ENCODE results near the gene CTRL. TPM values are rescaled to one million over a fixed set of nuclear protein-coding genes. Genes with fewer than 3 reads are reported as not detected.

The CTRL gene
- total RNA-seq, 2 donors from 2014 or later = 0.89 to 1.9 TPM

DNA sequence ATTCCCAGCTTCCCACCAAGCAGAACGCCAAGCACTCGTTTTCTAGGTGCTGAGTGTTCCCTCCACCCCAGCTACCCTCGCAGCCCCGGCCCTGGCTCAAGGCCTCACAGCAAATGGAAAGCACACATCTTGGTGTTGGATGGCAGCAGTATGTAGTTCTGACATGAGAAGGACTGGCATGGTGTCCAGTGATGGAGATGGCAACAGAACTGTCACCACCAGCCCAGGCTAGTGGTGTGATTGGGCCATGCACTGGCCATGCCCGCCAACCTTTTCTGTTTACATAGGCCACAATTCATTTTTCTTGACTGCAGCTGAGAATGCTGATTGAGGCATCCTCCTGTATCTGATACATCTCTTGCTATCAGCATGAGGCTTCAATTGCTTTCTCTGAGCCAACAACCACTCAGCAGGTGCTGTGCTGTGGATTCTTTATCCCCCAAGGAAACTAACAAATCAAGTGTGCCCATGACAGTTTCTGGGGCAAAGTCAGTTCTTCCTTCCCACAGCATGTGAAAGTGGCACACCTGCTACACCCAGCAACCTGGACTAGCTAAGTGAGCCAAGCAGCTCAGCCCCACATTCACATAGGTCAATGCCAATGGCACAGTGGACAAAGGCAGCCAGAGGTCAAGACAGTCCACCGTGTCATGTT lies 32.9 kb upstream of the CTRL start:
- ATAC-seq (no peak), DNase-seq (no peak)
- intact Hi-C loops (cut with DNase I, micrococcal nuclease) = no loop called here

GRCh38 chr16:67963662-67964321 lies 32.1 kb upstream of the CTRL start:
- DNase-seq = no peak
- no peak for ATAC-seq
- intact Hi-C loops (cut with DNase I, micrococcal nuclease) = no loop called here

DNA sequence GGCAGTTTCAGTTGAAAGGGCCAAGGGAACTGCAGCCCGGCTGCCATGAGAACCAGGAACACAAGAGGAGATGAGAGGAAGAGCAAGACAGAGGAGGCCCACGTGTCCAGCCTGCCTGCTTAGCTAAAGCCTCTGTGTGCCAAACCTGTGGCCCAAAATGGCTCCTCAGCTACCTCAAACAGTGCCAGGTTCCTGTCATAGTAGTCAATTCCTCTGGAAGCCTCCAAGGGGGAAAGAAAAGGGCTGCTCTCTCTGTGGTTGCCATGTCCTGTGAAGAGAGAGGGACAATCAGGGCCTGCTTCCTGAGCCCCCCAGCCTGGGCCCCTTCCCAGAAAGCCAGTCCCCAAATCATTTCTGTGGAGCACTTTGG lies 31.6 kb upstream of the CTRL start:
- ATAC-seq (no peak), DNase-seq (no peak)
- intact Hi-C loops (cut with DNase I, micrococcal nuclease) = no loop called here

GRCh38 chr16:67962135-67962534 lies 30.5 kb upstream of the CTRL start:
- no peak for ATAC-seq
- intact Hi-C loops (cut with DNase I, micrococcal nuclease) = no loop called here
- no peak for DNase-seq

DNA sequence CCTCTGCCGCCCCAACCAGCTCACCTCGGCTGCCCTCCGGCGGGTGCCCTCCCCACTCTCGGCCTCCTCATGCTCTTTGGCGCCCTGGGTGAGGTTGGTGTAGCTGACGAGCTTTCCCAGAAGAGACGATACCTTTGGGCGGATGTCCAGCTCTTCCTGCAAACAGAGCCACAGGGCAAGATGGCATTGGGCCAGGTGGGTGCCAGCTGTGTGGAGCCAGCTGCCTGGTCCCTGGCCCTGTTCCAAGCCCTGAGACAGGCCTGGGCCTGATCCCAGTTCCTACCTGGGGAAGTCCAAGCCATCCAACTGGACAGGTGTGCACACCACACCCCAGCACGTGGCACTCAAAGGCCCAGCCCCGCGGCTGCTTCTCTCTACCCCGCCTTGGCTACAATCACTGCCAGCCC lies 29.9 kb upstream of the CTRL start:
- peak; percentile 89 to 92 for DNase-seq
- peak; percentile 91 for ATAC-seq
- intact Hi-C loops (cut with DNase I, micrococcal nuclease) = no loop called here

DNA sequence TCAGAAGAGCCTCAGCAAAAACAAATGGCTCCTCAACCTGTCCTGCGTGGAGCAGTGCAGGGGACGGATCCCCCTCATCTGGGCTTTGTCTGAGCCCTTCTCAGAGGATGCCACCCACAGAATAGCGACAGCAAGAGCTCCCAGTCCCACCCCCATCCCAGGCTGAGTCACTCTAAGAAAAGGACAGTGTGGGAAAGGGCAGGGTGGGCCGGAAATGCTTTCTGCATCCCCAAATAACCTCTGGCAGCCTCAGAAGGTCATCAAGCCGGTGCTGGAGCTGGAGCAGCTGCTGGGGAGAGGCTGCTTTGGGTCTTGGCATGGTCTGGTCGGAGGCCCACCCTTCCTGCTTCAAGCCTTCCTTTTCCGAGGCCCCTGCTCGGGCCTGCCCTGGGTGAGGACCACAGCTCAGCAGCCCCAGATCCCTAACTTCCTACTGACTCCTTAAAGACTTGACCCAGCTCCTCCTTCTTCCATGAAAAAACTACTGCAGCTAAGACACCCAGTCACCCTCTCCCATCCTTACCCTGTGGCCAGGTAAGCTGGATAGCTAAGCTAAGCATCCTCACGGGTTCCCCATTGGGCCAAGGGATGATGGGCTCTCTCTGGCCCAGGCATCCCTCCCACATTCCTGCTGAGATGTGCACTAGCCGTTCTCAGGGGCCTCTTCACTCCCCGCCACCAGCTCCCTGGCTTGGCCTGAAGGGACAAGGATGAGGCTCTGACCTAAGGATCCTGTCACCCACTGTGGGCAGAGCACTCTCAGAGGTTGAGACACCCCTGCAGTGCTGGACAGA lies 28.1 kb upstream of the CTRL start:
- ATAC-seq (peak; percentile 59), DNase-seq (peak; percentile 60 to 68)
- intact Hi-C loops (cut with DNase I, micrococcal nuclease) = no loop called here

- ATAC-seq (no peak), DNase-seq (no peak)
- intact Hi-C loops (cut with DNase I, micrococcal nuclease) = no loop called here
Measured at GRCh38 chr16:67957622-67958021, 26.0 kb upstream of the CTRL start.

DNA sequence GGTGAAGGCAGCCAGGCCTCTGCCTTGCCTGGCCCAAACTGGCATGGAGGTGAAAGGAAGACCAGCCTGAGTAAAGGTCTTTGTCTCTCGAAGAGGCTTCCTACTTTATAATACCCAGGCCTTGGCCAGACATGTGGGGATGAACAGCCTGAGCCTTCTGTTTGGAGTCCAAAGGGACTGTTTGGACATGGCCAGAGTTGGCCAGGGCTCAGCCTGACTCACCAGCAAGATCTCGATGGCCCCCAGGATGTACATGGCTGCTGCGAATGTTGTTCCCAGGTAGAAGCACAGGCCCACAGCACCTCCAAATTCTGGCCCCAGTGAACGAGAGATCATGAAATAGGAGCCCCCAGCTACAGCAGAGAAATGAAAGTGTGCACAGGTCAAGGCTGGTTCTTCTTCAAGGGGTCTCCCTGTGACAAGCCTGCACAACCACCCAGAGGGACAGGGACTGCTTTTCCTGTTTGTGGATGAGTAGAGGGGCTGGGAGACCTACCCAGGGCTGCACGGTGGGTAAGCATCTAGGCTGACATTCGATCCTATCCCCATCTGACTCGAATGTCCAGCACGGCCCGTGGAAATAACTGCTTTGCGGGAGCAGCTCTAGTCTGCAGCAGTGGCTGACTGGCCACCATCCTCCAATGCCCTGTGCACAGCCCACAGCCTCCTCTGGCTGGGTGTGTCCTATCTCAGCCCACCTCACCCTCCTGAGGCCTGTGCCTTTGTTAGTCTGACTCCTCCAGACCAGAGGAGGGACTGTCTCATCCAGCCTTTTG lies 22.9 kb upstream of the CTRL start:
- intact Hi-C loops (cut with DNase I, micrococcal nuclease) = no loop called here
- DNase-seq = no peak
- ATAC-seq = no peak

- DNase-seq (no peak), ATAC-seq (no peak)
- intact Hi-C loops (cut with DNase I, micrococcal nuclease) = no loop called here
Measured at GRCh38 chr16:67953641-67954375, 22.1 kb upstream of the CTRL start.

GRCh38 chr16:67951485-67951884 lies 19.8 kb upstream of the CTRL start:
- DNase-seq = no peak
- intact Hi-C loops (cut with DNase I, micrococcal nuclease) = no loop called here
- ATAC-seq = no peak

GRCh38 chr16:67950335-67950843 lies 18.7 kb upstream of the CTRL start:
- DNase-seq (no peak), ATAC-seq (no peak)
- intact Hi-C loops (cut with DNase I, micrococcal nuclease) = no loop called here

DNA sequence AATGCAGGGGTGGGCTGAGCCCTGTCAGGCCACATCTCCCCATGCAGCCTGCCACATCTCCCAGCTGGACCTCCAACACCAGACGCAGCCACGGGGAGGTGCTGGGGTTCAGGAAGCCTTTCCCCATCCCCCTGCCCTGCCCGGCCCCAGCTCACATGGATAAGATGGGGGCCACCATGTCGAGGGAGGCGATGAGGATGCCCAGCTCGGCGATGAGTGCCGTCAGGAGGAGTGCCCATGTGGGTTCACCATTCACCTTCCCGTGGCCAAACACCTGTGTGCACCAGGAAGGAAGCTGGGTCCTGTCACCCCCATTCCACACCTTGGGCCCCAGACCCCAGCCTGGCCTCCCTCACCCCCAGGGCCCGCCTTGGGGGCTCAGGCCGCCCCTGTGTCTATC lies 18.0 kb upstream of the CTRL start:
- DNase-seq = no peak
- ATAC-seq = no peak
- intact Hi-C loops (cut with DNase I, micrococcal nuclease) = no loop called here

DNA sequence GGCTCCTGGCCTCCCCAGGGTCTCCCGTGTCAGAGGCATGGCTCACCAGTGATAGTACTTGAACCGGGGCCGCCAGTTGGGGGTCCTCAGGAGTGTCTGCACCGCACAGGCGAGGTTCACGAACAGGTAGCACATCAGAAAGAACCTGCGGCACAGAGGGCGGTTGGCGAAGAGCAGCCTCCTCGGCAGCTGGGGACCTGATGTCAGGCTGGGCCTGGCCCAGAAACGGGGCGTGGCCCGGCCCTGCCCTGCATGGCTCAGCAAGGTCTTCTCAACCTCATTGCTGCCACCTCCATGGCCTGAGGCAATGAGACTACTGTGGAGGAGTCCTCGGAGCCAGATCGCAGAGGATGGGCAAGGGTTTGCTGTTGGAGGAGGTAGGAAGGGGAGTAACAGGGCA lies 16.4 kb upstream of the CTRL start:
- intact Hi-C loops (cut with DNase I, micrococcal nuclease) = no loop called here
- peak; percentile 68 for ATAC-seq
- peak in 1 of 2 donors; percentile 34 for DNase-seq

DNA sequence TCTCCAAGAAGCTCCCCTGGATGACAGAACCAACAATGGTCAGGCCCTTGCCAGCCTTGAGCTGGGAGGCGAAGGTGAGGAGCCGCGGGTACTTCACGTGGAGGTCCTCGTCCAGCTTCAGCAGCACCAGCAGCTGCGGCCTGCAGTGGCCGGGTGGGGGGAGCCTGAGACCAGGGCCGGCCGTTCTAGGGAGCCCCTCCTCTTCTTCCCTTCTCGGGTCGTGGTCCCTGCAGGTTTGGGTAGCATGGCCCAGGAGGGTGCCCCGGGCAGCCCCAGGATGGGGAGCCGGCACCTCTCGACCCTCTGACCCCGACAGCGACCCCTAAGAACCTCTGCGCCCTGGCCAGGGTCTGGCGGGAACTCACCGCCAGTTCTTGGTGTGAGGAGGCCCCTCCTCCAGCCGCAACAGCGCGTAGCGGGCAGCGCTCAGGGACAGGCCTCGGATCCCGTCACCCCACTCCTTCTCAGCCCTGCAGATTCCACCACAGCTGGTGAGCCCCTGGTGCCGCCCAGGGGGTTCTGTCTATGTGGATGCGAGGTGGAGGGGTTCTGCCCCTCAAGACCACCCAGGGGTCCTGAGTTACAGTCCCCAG lies 15.4 kb upstream of the CTRL start:
- no peak for ATAC-seq
- intact Hi-C loops (cut with DNase I, micrococcal nuclease) = no loop called here
- DNase-seq = no peak

GRCh38 chr16:67946128-67946569 lies 14.5 kb upstream of the CTRL start:
- intact Hi-C loops (cut with DNase I, micrococcal nuclease) = no loop called here
- ATAC-seq (no peak), DNase-seq (no peak)

GRCh38 chr16:67945392-67945933 lies 13.8 kb upstream of the CTRL start:
- intact Hi-C loops (cut with DNase I, micrococcal nuclease) = no loop called here
- DNase-seq = no peak
- ATAC-seq = no peak

GRCh38 chr16:67944690-67945391 lies 13.2 kb upstream of the CTRL start:
- intact Hi-C loops (cut with DNase I, micrococcal nuclease) = no loop called here
- ATAC-seq (no peak), DNase-seq (no peak)
